NT2/D1 (cell line): ENCODE measurements around the gene ETF1.

Source experiments
- DNase-seq: peaks from one replicate; pipeline ENCODE4 v3.0.0-alpha.2; 2011; ENCODE audit warnings: low read depth, low spot score
- H3K27me3 ChIP-seq: 2 replicates; pipeline ENCODE4 v1.6.0; 2011; ENCODE audit warnings: mild to moderate bottlenecking; ENCODE audit not compliant: insufficient read length, insufficient read depth
- H3K36me3 ChIP-seq: 2 replicates; pipeline ENCODE4 v1.6.1; 2011; ENCODE audit warnings: mild to moderate bottlenecking, low read length, mixed read lengths; ENCODE audit not compliant: insufficient read depth, insufficient read length
- H3K4me1 ChIP-seq: 2 replicates; pipeline ENCODE4 v1.5.1; 2011; ENCODE audit not compliant: insufficient read depth, insufficient read length
- H3K4me3 ChIP-seq: 2 replicates; pipeline ENCODE4 v1.5.1; 2011; ENCODE audit warnings: low read depth; ENCODE audit not compliant: insufficient read length
- H3K9ac ChIP-seq: 2 replicates; pipeline ENCODE4 v1.6.0; 2011; ENCODE audit warnings: low read depth; ENCODE audit not compliant: insufficient read length
- H3K9me3 ChIP-seq: 2 replicates; pipeline ENCODE4 v1.5.1; 2011; ENCODE audit warnings: mild to moderate bottlenecking, low read length; ENCODE audit not compliant: insufficient read depth
- SUZ12 ChIP-seq: IDR thresholded peaks from 2 replicates; pipeline ENCODE4 v1.6.1; 2011; ENCODE audit not compliant: insufficient read length, insufficient read depth; ENCODE audit errors: extremely low read depth
- YY1 ChIP-seq: IDR thresholded peaks from 2 replicates; pipeline ENCODE4 v1.6.1; 2011; ENCODE audit not compliant: insufficient read length, insufficient read depth
- ZNF274 ChIP-seq: IDR thresholded peaks from 2 replicates; pipeline ENCODE4 v1.6.1; 2011; ENCODE audit warnings: mild to moderate bottlenecking, low read depth, low read length

ETF1 gene

GRCh38 chr5:138536215-138536614 lies 6.8 kb downstream of the ETF1 start:
- no peaks in the 10 kb centered on the region for H3K27me3 ChIP-seq
- H3K36me3 ChIP-seq: peaks cover 83% of the 10 kb centered on the region
- H3K4me1 ChIP-seq: no peaks in the 10 kb centered on the region
- no peak for TF ChIP-seq YY1
- H3K9ac ChIP-seq: no peak overlapping the region
- no peaks in the 10 kb centered on the region for H3K9me3 ChIP-seq
- no peak overlapping the region for H3K4me3 ChIP-seq
- DNase-seq: no peak

- no peaks in the 10 kb centered on the region for H3K4me1 ChIP-seq
- no peak for DNase-seq
- H3K9me3 ChIP-seq: no peaks in the 10 kb centered on the region
- peaks cover 77% of the 10 kb centered on the region for H3K36me3 ChIP-seq
- H3K9ac ChIP-seq: no peak overlapping the region
- H3K27me3 ChIP-seq: no peaks in the 10 kb centered on the region
- no peak overlapping the region for H3K4me3 ChIP-seq
- TF ChIP-seq ZNF274 (no peak), YY1 (no peak), SUZ12 (no peak)
Measured at GRCh38 chr5:138533973-138534941, 8.8 kb downstream of the ETF1 start.

- no peaks in the 10 kb centered on the region for H3K4me1 ChIP-seq
- DNase-seq: no peak
- TF ChIP-seq SUZ12 (no peak), ZNF274 (no peak), YY1 (no peak)
- no peaks in the 10 kb centered on the region for H3K9me3 ChIP-seq
- H3K9ac ChIP-seq: no peak overlapping the region
- no peak overlapping the region for H3K4me3 ChIP-seq
- peaks cover 51% of the 10 kb centered on the region for H3K36me3 ChIP-seq
- H3K27me3 ChIP-seq: no peaks in the 10 kb centered on the region
Measured at GRCh38 chr5:138529812-138530211, 13.2 kb downstream of the ETF1 start.

- Histone ChIP-seq H3K36me3 (peaks cover 43% of the 10 kb centered on the region), H3K4me1 (peaks cover under 1% of the 10 kb centered on the region)
Measured at GRCh38 chr5:138528744-138529469, 14.1 kb downstream of the ETF1 start.

GRCh38 chr5:138528208-138528607 lies 14.8 kb downstream of the ETF1 start:
- no peak for DNase-seq
- H3K9me3 ChIP-seq: no peaks in the 10 kb centered on the region
- no peak overlapping the region for H3K9ac ChIP-seq
- H3K36me3 ChIP-seq: peaks cover 41% of the 10 kb centered on the region
- TF ChIP-seq SUZ12 (no peak), YY1 (no peak), ZNF274 (no peak)
- H3K4me1 ChIP-seq: peaks cover 3% of the 10 kb centered on the region
- H3K27me3 ChIP-seq: no peaks in the 10 kb centered on the region
- no peak overlapping the region for H3K4me3 ChIP-seq

More at GRCh38 chr5:138528744-138529469, 14.1 kb downstream of the ETF1 start:
- Histone ChIP-seq H3K9ac (no peak overlapping the region), H3K9me3 (no peaks in the 10 kb centered on the region), H3K4me3 (no peak overlapping the region), H3K27me3 (no peaks in the 10 kb centered on the region)
- TF ChIP-seq ZNF274: no peak
- no peak for TF ChIP-seq SUZ12
- TF ChIP-seq YY1: no peak
- DNase-seq: no peak

GRCh38 chr5:138527170-138527569 lies 15.9 kb downstream of the ETF1 start:
- Histone ChIP-seq H3K27me3 (no peaks in the 10 kb centered on the region), H3K36me3 (peaks cover 32% of the 10 kb centered on the region), H3K4me1 (peaks cover 3% of the 10 kb centered on the region), H3K9me3 (no peaks in the 10 kb centered on the region), H3K4me3 (no peak overlapping the region), H3K9ac (no peak overlapping the region)
- no peak for DNase-seq
- TF ChIP-seq YY1: no peak
- no peak for TF ChIP-seq SUZ12
- TF ChIP-seq ZNF274: no peak

GRCh38 chr5:138523406-138523805 lies 19.6 kb downstream of the ETF1 start:
- no peaks in the 10 kb centered on the region for H3K27me3 ChIP-seq
- no peak for DNase-seq
- peaks cover 3% of the 10 kb centered on the region for H3K4me1 ChIP-seq
- H3K4me3 ChIP-seq: no peak overlapping the region
- no peaks in the 10 kb centered on the region for H3K9me3 ChIP-seq
- no peak overlapping the region for H3K9ac ChIP-seq
- peaks cover 23% of the 10 kb centered on the region for H3K36me3 ChIP-seq
- TF ChIP-seq YY1 (no peak), SUZ12 (no peak), ZNF274 (no peak)
